Endothelial cell (in vitro differentiated cells): Measurements from ENCODE around the gene ANKRD10. TPM values are rescaled to one million over a fixed set of nuclear protein-coding genes. Genes with fewer than 3 reads are reported as not detected.
"Not testable (repeated sequence)": the region's sequence is repeated elsewhere in the genome, so short reads cannot be mapped to it uniquely, and the experiment has no call there.

Source experiments
- DNase-seq: peaks from one replicate; pipeline ENCODE4 v3.0.0; 2021; ENCODE audit warnings: low spot score
- H3K27ac Mint-ChIP-seq: one replicate; pipeline ENCODE4 v1.8.0; 2021; ENCODE audit warnings: mixed read lengths, inconsistent platforms; ENCODE audit not compliant: unreplicated experiment
- H3K27me3 Mint-ChIP-seq: one replicate; pipeline ENCODE4 v1.8.0; 2021; ENCODE audit warnings: mild to moderate bottlenecking, moderate library complexity, mixed read lengths, inconsistent platforms; ENCODE audit not compliant: unreplicated experiment
- H3K36me3 Mint-ChIP-seq: one replicate; pipeline ENCODE4 v1.8.0; 2021; ENCODE audit warnings: mild to moderate bottlenecking, low read depth, mixed read lengths, inconsistent platforms; ENCODE audit not compliant: unreplicated experiment
- H3K4me1 Mint-ChIP-seq: one replicate; pipeline ENCODE4 v1.8.0; 2021; ENCODE audit warnings: mild to moderate bottlenecking, mixed read lengths, inconsistent platforms; ENCODE audit not compliant: unreplicated experiment
- H3K4me3 Mint-ChIP-seq: one replicate; pipeline ENCODE4 v1.8.0; 2021; ENCODE audit warnings: mild to moderate bottlenecking, mixed read lengths, inconsistent platforms; ENCODE audit not compliant: unreplicated experiment
- H3K9me3 Mint-ChIP-seq: one replicate; pipeline ENCODE4 v1.8.0; 2021; ENCODE audit warnings: mixed read lengths, inconsistent platforms; ENCODE audit not compliant: unreplicated experiment
- CTCF ChIP-seq: fragments of 200-600 bp; sonication (generic); IDR thresholded peaks from one replicate; pipeline ENCODE4 v1.5.0; 2021; ENCODE audit warnings: antibody characterized with exemption; ENCODE audit not compliant: unreplicated experiment
- total RNA-seq: library from RNA; stranded (reverse); fragmentation: NEBNext Ultra II Directional; extraction: Animal tissue kit (Norgen Biotek cat#: 25700); gene quantifications from one replicate; pipeline ENCODE4 v1.2.1, GENCODE V29; 2021; ENCODE audit not compliant: unreplicated experiment

ANKRD10 gene
- total RNA-seq, 1 donor from 2014 or later = 160 TPM

- no peak for DNase-seq
- H3K36me3 Mint-ChIP-seq = peaks cover 3% of the 10 kb centered on the region
- H3K4me3 Mint-ChIP-seq = no peak overlapping the region
- peaks cover 7% of the 10 kb centered on the region for H3K27me3 Mint-ChIP-seq
- no peaks in the 10 kb centered on the region for H3K9me3 Mint-ChIP-seq
- H3K4me1 Mint-ChIP-seq = peaks cover 8% of the 10 kb centered on the region
- no peak for TF ChIP-seq CTCF
- H3K27ac Mint-ChIP-seq = no peak overlapping the region
Measured at GRCh38 chr13:110953833-110954532, 39.1 kb upstream of the ANKRD10 start.

- DNase-seq = no peak
- Mint-ChIP-seq H3K27ac (no peak overlapping the region), H3K4me3 (no peak overlapping the region), H3K4me1 (peaks cover 8% of the 10 kb centered on the region), H3K9me3 (no peaks in the 10 kb centered on the region), H3K36me3 (peaks cover 3% of the 10 kb centered on the region), H3K27me3 (peaks cover 7% of the 10 kb centered on the region)
- no peak for TF ChIP-seq CTCF
Measured at GRCh38 chr13:110953416-110953815, 38.5 kb upstream of the ANKRD10 start.

GRCh38 chr13:110952135-110952534 is 37.3 kb upstream of the ANKRD10 start:
- not testable (repeated sequence) for H3K4me1 Mint-ChIP-seq, H3K27me3 Mint-ChIP-seq, H3K4me3 Mint-ChIP-seq, H3K9me3 Mint-ChIP-seq, H3K36me3 Mint-ChIP-seq, H3K27ac Mint-ChIP-seq, DNase-seq

GRCh38 chr13:110950819-110951570 is 36.1 kb upstream of the ANKRD10 start:
- H3K36me3 Mint-ChIP-seq = peaks cover 3% of the 10 kb centered on the region
- TF ChIP-seq CTCF = no peak
- DNase-seq = no peak
- no peak overlapping the region for H3K27ac Mint-ChIP-seq
- H3K4me1 Mint-ChIP-seq = peaks cover 8% of the 10 kb centered on the region
- H3K9me3 Mint-ChIP-seq = no peaks in the 10 kb centered on the region
- peaks cover 7% of the 10 kb centered on the region for H3K27me3 Mint-ChIP-seq
- no peak overlapping the region for H3K4me3 Mint-ChIP-seq

GRCh38 chr13:110950356-110950755 is 35.5 kb upstream of the ANKRD10 start:
- Mint-ChIP-seq H3K36me3 (peaks cover 3% of the 10 kb centered on the region), H3K4me1 (peaks cover 8% of the 10 kb centered on the region), H3K9me3 (no peaks in the 10 kb centered on the region), H3K27ac (no peak overlapping the region), H3K27me3 (peaks cover 7% of the 10 kb centered on the region), H3K4me3 (no peak overlapping the region)
- TF ChIP-seq CTCF = no peak
- no peak for DNase-seq
